ENCODE data around the gene VTCN1.
"Not testable (repeated sequence)": the region's sequence is repeated elsewhere in the genome, so short reads cannot be mapped to it uniquely, and the experiment has no call there.

The VTCN1 gene

DNA sequence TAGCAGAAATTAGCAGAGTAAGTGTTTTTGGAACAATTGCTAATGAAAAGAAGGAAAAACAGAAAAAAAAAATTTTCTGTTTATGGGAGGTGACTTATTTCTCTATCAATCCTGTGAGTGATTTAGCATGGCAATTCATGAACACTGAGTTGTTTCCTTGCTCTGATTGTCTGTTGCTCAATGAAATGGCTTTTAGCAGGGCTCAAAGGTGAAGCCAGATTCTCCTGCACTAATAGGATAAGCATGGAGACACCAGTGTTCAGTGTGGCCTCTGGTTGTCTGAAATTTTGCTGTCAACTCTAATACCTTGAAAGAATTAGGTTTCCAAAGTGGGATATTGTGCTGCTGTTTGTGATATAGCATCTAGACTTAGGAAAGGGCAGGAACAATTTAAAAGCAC is 105.0 kb downstream of the VTCN1 start:
- H3K4me3 ChIP-seq (replicated peaks; ENCODE audit: low read depth, low read length), result no peak overlapping the region
- DNase-seq (ENCODE audit: extremely low read depth, insufficient read length), result no peak
- H3K27me3 ChIP-seq (replicated peaks; ENCODE audit: control insufficient read depth, insufficient read depth, low read length), result no peaks in the 10 kb centered on the region
- TF ChIP-seq, protein P1, sequence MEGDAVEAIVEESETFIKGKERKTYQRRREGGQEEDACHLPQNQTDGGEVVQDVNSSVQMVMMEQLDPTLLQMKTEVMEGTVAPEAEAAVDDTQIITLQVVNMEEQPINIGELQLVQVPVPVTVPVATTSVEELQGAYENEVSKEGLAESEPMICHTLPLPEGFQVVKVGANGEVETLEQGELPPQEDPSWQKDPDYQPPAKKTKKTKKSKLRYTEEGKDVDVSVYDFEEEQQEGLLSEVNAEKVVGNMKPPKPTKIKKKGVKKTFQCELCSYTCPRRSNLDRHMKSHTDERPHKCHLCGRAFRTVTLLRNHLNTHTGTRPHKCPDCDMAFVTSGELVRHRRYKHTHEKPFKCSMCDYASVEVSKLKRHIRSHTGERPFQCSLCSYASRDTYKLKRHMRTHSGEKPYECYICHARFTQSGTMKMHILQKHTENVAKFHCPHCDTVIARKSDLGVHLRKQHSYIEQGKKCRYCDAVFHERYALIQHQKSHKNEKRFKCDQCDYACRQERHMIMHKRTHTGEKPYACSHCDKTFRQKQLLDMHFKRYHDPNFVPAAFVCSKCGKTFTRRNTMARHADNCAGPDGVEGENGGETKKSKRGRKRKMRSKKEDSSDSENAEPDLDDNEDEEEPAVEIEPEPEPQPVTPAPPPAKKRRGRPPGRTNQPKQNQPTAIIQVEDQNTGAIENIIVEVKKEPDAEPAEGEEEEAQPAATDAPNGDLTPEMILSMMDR (IDR thresholded peaks at IDR 0.05; ENCODE audit: insufficient read depth, low read length, poor library complexity, severe bottlenecking), result no peak
- peaks cover 14% of the 10 kb centered on the region for H3K36me3 ChIP-seq (ENCODE audit: control insufficient read depth, insufficient read depth, low read length)

DNA sequence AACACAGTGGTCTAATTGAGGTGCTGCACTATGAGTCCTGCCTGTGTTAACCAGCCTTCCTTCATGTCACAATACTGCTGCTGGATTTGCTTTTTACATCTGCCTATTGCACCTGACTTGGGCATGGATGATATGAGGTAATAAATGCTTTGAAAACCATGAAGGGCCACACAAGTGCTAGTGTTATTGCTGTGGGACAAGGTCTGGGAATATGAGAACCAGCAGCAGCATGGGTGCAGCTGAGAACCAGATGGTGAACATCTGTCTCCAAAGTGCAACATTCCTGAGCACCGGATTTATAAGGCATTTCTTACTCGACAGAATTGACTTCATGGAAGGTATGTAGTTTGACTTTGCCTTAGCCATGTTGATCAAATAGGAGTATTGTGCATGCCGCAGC is 105.7 kb downstream of the VTCN1 start:
- Histone ChIP-seq H3K36me3 (ENCODE audit: control insufficient read depth, insufficient read depth, low read length) (peaks cover 18% of the 10 kb centered on the region), H3K27me3 (replicated peaks; ENCODE audit: control insufficient read depth, insufficient read depth, low read length) (no peaks in the 10 kb centered on the region), H3K4me3 (replicated peaks; ENCODE audit: low read depth, low read length) (no peak overlapping the region)
- TF ChIP-seq, protein P1 (IDR thresholded peaks at IDR 0.05; ENCODE audit: insufficient read depth, low read length, poor library complexity, severe bottlenecking), result no peak
- DNase-seq (ENCODE audit: extremely low read depth, insufficient read length), result no peak

- H3K27me3 ChIP-seq (replicated peaks; ENCODE audit: control insufficient read depth, insufficient read depth, low read length); H3K4me3 ChIP-seq (replicated peaks; ENCODE audit: low read depth, low read length); DNase-seq (ENCODE audit: extremely low read depth, insufficient read length): not testable (repeated sequence)
- H3K36me3 ChIP-seq (ENCODE audit: control insufficient read depth, insufficient read depth, low read length), result peaks cover 27% of the 10 kb centered on the region
Observed at GRCh38 chr1:117101858-117102257, 108.9 kb downstream of the VTCN1 start.

- TF ChIP-seq, protein P1 (IDR thresholded peaks at IDR 0.05; ENCODE audit: insufficient read depth, low read length, poor library complexity, severe bottlenecking), result no peak
- no peak for DNase-seq (ENCODE audit: extremely low read depth, insufficient read length)
- Histone ChIP-seq H3K4me3 (replicated peaks; ENCODE audit: low read depth, low read length) (no peak overlapping the region), H3K36me3 (ENCODE audit: control insufficient read depth, insufficient read depth, low read length) (peaks cover 27% of the 10 kb centered on the region), H3K27me3 (replicated peaks; ENCODE audit: control insufficient read depth, insufficient read depth, low read length) (no peaks in the 10 kb centered on the region)
Observed at GRCh38 chr1:117101334-117101733, 109.4 kb downstream of the VTCN1 start.

DNA sequence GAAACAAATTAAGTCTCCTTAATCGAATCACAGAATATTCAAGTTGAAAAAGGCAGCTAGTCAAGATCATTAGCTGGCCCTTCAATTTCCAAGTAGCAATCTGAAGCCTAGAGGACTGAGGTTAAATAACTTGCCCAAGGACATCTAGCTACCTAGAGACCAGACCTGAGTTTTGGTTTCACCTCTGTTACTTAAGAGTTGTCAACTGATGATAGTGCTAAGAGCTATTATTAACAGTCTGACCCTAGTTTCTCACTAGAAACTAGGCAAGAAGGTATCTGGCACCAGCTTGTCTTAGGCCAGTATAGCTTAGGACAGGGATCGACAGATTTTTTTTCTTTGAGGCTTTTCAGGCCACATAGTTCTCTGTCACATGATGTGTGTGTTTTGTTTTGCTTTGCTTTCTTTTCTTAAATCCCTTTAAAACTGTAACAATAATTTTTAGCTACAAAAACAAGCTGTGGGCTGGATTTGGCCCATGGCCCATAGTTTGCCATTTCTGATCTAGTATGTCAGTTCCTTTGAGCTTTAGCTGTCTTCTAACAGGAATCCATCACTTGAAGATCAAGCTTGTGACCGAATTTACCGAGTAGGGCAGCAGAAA is 112.3 kb downstream of the VTCN1 start:
- Histone ChIP-seq H3K4me3 (replicated peaks; ENCODE audit: low read depth, low read length) (no peak overlapping the region), H3K27me3 (replicated peaks; ENCODE audit: control insufficient read depth, insufficient read depth, low read length) (no peaks in the 10 kb centered on the region), H3K36me3 (ENCODE audit: control insufficient read depth, insufficient read depth, low read length) (peaks cover 42% of the 10 kb centered on the region)
- no peak for DNase-seq (ENCODE audit: extremely low read depth, insufficient read length)
- TF ChIP-seq, protein P1 (IDR thresholded peaks at IDR 0.05; ENCODE audit: insufficient read depth, low read length, poor library complexity, severe bottlenecking), result no peak

GRCh38 chr1:117097443-117097842 is 113.3 kb downstream of the VTCN1 start:
- no peak overlapping the region for H3K4me3 ChIP-seq (replicated peaks; ENCODE audit: low read depth, low read length)
- no peaks in the 10 kb centered on the region for H3K27me3 ChIP-seq (replicated peaks; ENCODE audit: control insufficient read depth, insufficient read depth, low read length)
- TF ChIP-seq, protein P1 (IDR thresholded peaks at IDR 0.05; ENCODE audit: insufficient read depth, low read length, poor library complexity, severe bottlenecking), result no peak
- no peak for DNase-seq (ENCODE audit: extremely low read depth, insufficient read length)
- peaks cover 42% of the 10 kb centered on the region for H3K36me3 ChIP-seq (ENCODE audit: control insufficient read depth, insufficient read depth, low read length)
